HEK293 (cell line): ENCODE measurements around the gene PVALEF.

Source experiments
- ELK4 ChIP-seq: IDR thresholded peaks from 2 replicates; pipeline ENCODE4 v1.6.1; 2011; ENCODE audit warnings: mild to moderate bottlenecking, low read depth, low read length, borderline replicate concordance
- KLF8 ChIP-seq: fragments of 450-650 bp; formaldehyde crosslinking; IDR thresholded peaks from 2 replicates; pipeline ENCODE4 v1.5.1; 2016; ENCODE audit warnings: missing biosample characterization, missing genetic modification characterization
- OVOL3 ChIP-seq: fragments of 450-650 bp; formaldehyde crosslinking; IDR thresholded peaks from 2 replicates; pipeline ENCODE4 v1.5.1; 2016; ENCODE audit warnings: missing biosample characterization, missing genetic modification characterization
- PRDM1 ChIP-seq: fragments of 450-650 bp; formaldehyde crosslinking; IDR thresholded peaks from 2 replicates; pipeline ENCODE4; 2016; ENCODE audit warnings: missing biosample characterization, missing genetic modification characterization
- RBAK ChIP-seq: fragments of 450-650 bp; formaldehyde crosslinking; IDR thresholded peaks from 2 replicates; pipeline ENCODE4 v1.5.1; 2016; ENCODE audit warnings: missing biosample characterization, missing genetic modification characterization
- SP2 ChIP-seq: fragments of 450-650 bp; formaldehyde crosslinking; IDR thresholded peaks from 2 replicates; pipeline ENCODE4 v1.5.1; 2016; ENCODE audit warnings: missing biosample characterization, missing genetic modification characterization
- TRIM28 ChIP-seq: IDR thresholded peaks from 2 replicates; pipeline ENCODE4 v1.6.1; 2011; ENCODE audit warnings: low read length, control low read depth, borderline replicate concordance
- ZBTB1 ChIP-seq: fragments of 450-650 bp; formaldehyde crosslinking; IDR thresholded peaks from 2 replicates; pipeline ENCODE4 v1.5.1; 2016; ENCODE audit warnings: missing biosample characterization, missing genetic modification characterization
- ZBTB17 ChIP-seq: fragments of 450-650 bp; formaldehyde crosslinking; IDR thresholded peaks from 2 replicates; pipeline ENCODE4 v1.5.1; 2016; ENCODE audit warnings: missing biosample characterization, missing genetic modification characterization
- ZBTB20 ChIP-seq: fragments of 450-650 bp; formaldehyde crosslinking; IDR thresholded peaks from 2 replicates; pipeline ENCODE4 v1.5.1; 2016; ENCODE audit warnings: missing biosample characterization, missing genetic modification characterization
- ZFP69B ChIP-seq: fragments of 450-650 bp; formaldehyde crosslinking; IDR thresholded peaks from 2 replicates; pipeline ENCODE4 v1.5.1; 2016; ENCODE audit warnings: missing biosample characterization, missing genetic modification characterization
- ZNF121 ChIP-seq: fragments of 450-650 bp; formaldehyde crosslinking; IDR thresholded peaks from 2 replicates; pipeline ENCODE4 v1.5.1; 2016; ENCODE audit warnings: missing biosample characterization, missing genetic modification characterization
- ZNF138 ChIP-seq: fragments of 450-650 bp; formaldehyde crosslinking; IDR thresholded peaks from 2 replicates; pipeline ENCODE4 v1.5.1; 2016; ENCODE audit warnings: missing biosample characterization, missing genetic modification characterization, borderline replicate concordance
- ZNF146 ChIP-seq: fragments of 450-650 bp; formaldehyde crosslinking; IDR thresholded peaks from 2 replicates; pipeline ENCODE4 v1.5.1; 2016; ENCODE audit warnings: missing biosample characterization, missing genetic modification characterization
- ZNF155 ChIP-seq: fragments of 450-650 bp; formaldehyde crosslinking; IDR thresholded peaks from 2 replicates; pipeline ENCODE4 v1.5.1; 2016; ENCODE audit warnings: missing biosample characterization, missing genetic modification characterization
- ZNF16 ChIP-seq: fragments of 450-650 bp; formaldehyde crosslinking; IDR thresholded peaks from 2 replicates; pipeline ENCODE4 v1.5.1; 2016; ENCODE audit warnings: low read depth, missing biosample characterization, missing genetic modification characterization
- ZNF2 ChIP-seq: fragments of 450-650 bp; formaldehyde crosslinking; IDR thresholded peaks from 2 replicates; pipeline ENCODE4 v1.5.1; 2016; ENCODE audit warnings: missing biosample characterization, missing genetic modification characterization
- ZNF223 ChIP-seq: fragments of 450-650 bp; formaldehyde crosslinking; IDR thresholded peaks from 2 replicates; pipeline ENCODE4 v1.5.1; 2016; ENCODE audit warnings: missing biosample characterization, missing genetic modification characterization
- ZNF24 ChIP-seq: fragments of 450-650 bp; formaldehyde crosslinking; IDR thresholded peaks from 2 replicates; pipeline ENCODE4 v1.5.1; 2016; ENCODE audit warnings: missing biosample characterization, missing genetic modification characterization
- ZNF292 ChIP-seq: fragments of 450-650 bp; formaldehyde crosslinking; IDR thresholded peaks from 2 replicates; pipeline ENCODE4 v1.5.1; 2016; ENCODE audit warnings: low read depth, missing biosample characterization, missing genetic modification characterization, borderline replicate concordance
- ZNF341 ChIP-seq: fragments of 450-650 bp; formaldehyde crosslinking; IDR thresholded peaks from 2 replicates; pipeline ENCODE4; 2016; ENCODE audit warnings: low read depth, missing biosample characterization, missing genetic modification characterization
- ZNF366 ChIP-seq: fragments of 450-650 bp; formaldehyde crosslinking; conservative IDR thresholded peaks from 2 replicates; pipeline ENCODE4 v1.5.1; 2016; ENCODE audit warnings: missing biosample characterization, missing genetic modification characterization
- ZNF561 ChIP-seq: fragments of 450-650 bp; IDR thresholded peaks from 2 replicates; pipeline ENCODE4 v1.5.1; 2018; ENCODE audit warnings: missing biosample characterization, missing genetic modification characterization, borderline replicate concordance
- ZNF776 ChIP-seq: fragments of 450-650 bp; formaldehyde crosslinking; IDR thresholded peaks from 2 replicates; pipeline ENCODE4 v1.5.0; 2017; ENCODE audit warnings: missing biosample characterization, missing genetic modification characterization, borderline replicate concordance
- ZNF792 ChIP-seq: fragments of 450-650 bp; formaldehyde crosslinking; IDR thresholded peaks from 2 replicates; pipeline ENCODE4 v1.5.1; 2016; ENCODE audit warnings: missing biosample characterization, missing genetic modification characterization
- TF ChIP-seq, protein P1 (sequence below): fragments of 450-650 bp; formaldehyde crosslinking; IDR thresholded peaks from 2 replicates; pipeline ENCODE4 v1.5.1; 2016; ENCODE audit warnings: missing biosample characterization, missing genetic modification characterization
- TF ChIP-seq, protein P2 (sequence below): fragments of 450-650 bp; formaldehyde crosslinking; optimal IDR thresholded peaks from 2 replicates; pipeline ENCODE3; 2016; ENCODE audit warnings: missing biosample characterization, mild to moderate bottlenecking, missing genetic modification characterization
- TF ChIP-seq, protein P3 (sequence below): fragments of 450-650 bp; formaldehyde crosslinking; IDR thresholded peaks from 2 replicates; pipeline ENCODE4 v1.5.1; 2016; ENCODE audit warnings: missing biosample characterization, missing genetic modification characterization
- TF ChIP-seq, protein P4 (sequence below): fragments of 450-650 bp; formaldehyde crosslinking; IDR thresholded peaks from 2 replicates; pipeline ENCODE4 v1.5.1; 2016; ENCODE audit warnings: missing biosample characterization, missing genetic modification characterization
- TF ChIP-seq, protein P5 (sequence below): fragments of 450-650 bp; formaldehyde crosslinking; IDR thresholded peaks from 2 replicates; pipeline ENCODE4 v1.5.1; 2016; ENCODE audit warnings: missing biosample characterization, missing genetic modification characterization

Gene PVALEF

DNA sequence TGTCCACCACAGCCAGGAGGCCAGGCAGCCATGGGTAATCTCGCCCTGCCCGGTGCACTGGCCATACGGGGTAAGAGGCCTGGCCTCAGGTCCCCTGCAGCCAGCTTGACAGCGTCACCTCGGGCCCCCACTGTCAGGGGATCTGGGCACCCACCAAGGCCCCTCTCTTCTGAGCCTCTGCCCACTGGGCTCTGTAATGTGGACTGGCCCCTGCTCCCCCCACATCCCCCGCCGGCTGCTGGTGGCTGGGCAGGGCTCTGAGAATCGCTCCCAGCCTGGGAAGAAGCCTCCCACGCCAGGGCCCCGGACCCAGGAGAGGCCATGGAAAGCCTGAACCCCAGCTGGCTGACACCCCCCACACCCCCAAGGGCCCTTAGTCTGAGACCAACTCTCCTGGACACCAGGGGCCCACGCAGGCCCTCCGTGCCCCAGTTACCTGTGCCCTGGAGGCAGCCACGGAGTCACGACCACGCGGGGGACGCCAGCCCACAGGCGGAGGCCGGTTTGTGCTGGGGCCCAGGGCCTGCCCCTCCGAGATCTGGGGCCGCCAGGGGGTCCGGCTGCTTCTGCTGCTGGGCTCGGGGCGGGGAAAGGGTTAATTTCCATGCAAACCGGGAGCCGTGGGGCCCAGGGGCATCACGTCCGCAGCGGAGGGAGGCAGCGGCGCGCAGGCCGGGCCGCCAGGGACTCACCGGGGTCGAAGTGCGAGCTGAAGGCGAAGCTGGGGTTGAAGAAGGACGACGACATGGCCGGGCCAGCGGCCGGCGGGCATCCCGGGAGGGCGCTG, at the start of gene PVALEF (continued):
- TF ChIP-seq, protein P1, sequence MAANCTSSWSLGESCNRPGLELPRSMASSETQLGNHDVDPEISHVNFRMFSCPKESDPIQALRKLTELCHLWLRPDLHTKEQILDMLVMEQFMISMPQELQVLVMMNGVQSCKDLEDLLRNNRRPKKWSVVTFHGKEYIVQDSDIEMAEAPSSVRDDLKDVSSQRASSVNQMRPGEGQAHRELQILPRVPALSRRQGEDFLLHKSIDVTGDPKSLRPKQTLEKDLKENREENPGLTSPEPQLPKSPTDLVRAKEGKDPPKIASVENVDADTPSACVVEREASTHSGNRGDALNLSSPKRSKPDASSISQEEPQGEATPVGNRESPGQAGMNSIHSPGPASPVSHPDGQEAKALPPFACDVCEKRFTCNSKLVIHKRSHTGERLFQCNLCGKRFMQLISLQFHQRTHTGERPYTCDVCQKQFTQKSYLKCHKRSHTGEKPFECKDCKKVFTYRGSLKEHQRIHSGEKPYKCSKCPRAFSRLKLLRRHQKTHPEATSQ (tag by site-specific recombination): no peak
- TF ChIP-seq ZNF138 (tag by site-specific recombination): no peak
- no peak for TF ChIP-seq ZNF146 (tag by site-specific recombination)
- TF ChIP-seq ZNF792 (tag by site-specific recombination): no peak
- peak; percentile 27; the same call in 1 of the 2 replicates for TF ChIP-seq ZNF341 (tag by site-specific recombination)
- TF ChIP-seq RBAK (tag by site-specific recombination): no peak
- TF ChIP-seq, protein P2, sequence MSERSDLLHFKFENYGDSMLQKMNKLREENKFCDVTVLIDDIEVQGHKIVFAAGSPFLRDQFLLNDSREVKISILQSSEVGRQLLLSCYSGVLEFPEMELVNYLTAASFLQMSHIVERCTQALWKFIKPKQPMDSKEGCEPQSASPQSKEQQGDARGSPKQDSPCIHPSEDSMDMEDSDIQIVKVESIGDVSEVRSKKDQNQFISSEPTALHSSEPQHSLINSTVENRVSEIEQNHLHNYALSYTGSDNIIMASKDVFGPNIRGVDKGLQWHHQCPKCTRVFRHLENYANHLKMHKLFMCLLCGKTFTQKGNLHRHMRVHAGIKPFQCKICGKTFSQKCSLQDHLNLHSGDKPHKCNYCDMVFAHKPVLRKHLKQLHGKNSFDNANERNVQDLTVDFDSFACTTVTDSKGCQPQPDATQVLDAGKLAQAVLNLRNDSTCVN (tag by site-specific recombination): peak; percentile 60
- peak; percentile 75; the same call in 1 of the 2 replicates for TF ChIP-seq ZFP69B
- TF ChIP-seq PRDM1 (tag by site-specific recombination): no peak
- 0 out of 2 replicates have a peak, but pooled peaks have one; percentile 15 for TF ChIP-seq ZNF121 (tag by site-specific recombination)
- TF ChIP-seq ZNF366 (tag by site-specific recombination): no peak
- TF ChIP-seq, protein P3, sequence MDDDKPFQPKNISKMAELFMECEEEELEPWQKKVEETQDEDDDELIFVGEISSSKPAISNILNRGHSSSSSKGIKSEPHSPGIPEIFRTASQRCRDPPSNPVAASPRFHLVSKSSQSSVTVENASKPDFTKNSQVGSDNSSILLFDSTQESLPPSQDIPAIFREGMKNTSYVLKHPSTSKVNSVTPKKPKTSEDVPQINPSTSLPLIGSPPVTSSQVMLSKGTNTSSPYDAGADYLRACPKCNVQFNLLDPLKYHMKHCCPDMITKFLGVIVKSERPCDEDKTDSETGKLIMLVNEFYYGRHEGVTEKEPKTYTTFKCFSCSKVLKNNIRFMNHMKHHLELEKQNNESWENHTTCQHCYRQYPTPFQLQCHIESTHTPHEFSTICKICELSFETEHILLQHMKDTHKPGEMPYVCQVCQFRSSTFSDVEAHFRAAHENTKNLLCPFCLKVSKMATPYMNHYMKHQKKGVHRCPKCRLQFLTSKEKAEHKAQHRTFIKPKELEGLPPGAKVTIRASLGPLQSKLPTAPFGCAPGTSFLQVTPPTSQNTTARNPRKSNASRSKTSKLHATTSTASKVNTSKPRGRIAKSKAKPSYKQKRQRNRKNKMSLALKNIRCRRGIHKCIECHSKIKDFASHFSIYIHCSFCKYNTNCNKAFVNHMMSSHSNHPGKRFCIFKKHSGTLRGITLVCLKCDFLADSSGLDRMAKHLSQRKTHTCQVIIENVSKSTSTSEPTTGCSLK (tag by site-specific recombination): no peak
- TF ChIP-seq, protein P4, sequence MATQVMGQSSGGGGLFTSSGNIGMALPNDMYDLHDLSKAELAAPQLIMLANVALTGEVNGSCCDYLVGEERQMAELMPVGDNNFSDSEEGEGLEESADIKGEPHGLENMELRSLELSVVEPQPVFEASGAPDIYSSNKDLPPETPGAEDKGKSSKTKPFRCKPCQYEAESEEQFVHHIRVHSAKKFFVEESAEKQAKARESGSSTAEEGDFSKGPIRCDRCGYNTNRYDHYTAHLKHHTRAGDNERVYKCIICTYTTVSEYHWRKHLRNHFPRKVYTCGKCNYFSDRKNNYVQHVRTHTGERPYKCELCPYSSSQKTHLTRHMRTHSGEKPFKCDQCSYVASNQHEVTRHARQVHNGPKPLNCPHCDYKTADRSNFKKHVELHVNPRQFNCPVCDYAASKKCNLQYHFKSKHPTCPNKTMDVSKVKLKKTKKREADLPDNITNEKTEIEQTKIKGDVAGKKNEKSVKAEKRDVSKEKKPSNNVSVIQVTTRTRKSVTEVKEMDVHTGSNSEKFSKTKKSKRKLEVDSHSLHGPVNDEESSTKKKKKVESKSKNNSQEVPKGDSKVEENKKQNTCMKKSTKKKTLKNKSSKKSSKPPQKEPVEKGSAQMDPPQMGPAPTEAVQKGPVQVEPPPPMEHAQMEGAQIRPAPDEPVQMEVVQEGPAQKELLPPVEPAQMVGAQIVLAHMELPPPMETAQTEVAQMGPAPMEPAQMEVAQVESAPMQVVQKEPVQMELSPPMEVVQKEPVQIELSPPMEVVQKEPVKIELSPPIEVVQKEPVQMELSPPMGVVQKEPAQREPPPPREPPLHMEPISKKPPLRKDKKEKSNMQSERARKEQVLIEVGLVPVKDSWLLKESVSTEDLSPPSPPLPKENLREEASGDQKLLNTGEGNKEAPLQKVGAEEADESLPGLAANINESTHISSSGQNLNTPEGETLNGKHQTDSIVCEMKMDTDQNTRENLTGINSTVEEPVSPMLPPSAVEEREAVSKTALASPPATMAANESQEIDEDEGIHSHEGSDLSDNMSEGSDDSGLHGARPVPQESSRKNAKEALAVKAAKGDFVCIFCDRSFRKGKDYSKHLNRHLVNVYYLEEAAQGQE: no peak
- no peak for TF ChIP-seq TRIM28
- TF ChIP-seq, protein P5, sequence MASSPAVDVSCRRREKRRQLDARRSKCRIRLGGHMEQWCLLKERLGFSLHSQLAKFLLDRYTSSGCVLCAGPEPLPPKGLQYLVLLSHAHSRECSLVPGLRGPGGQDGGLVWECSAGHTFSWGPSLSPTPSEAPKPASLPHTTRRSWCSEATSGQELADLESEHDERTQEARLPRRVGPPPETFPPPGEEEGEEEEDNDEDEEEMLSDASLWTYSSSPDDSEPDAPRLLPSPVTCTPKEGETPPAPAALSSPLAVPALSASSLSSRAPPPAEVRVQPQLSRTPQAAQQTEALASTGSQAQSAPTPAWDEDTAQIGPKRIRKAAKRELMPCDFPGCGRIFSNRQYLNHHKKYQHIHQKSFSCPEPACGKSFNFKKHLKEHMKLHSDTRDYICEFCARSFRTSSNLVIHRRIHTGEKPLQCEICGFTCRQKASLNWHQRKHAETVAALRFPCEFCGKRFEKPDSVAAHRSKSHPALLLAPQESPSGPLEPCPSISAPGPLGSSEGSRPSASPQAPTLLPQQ (tag by site-specific recombination): peak; percentile 85
- 0 out of 2 replicates have a peak, but pooled peaks have one; percentile 30 for TF ChIP-seq ZBTB17 (tag by site-specific recombination)
- no peak for TF ChIP-seq ZNF223
- no peak for TF ChIP-seq ZNF292 (tag by site-specific recombination)
- TF ChIP-seq ZNF24 (tag by site-specific recombination): no peak
- no peak for TF ChIP-seq ELK4
- no peak for TF ChIP-seq KLF8 (tag by site-specific recombination)
- TF ChIP-seq ZNF155: no peak
- no peak for TF ChIP-seq ZNF16
- no peak for TF ChIP-seq ZBTB1 (tag by site-specific recombination)
- no peak for TF ChIP-seq SP2 (tag by site-specific recombination)
- TF ChIP-seq ZNF776 (tag by site-specific recombination): no peak
- TF ChIP-seq ZBTB20 (tag by site-specific recombination): peak; percentile 87
- no peak for TF ChIP-seq OVOL3 (tag by site-specific recombination)
- peak; percentile 36; the same call in 1 of the 2 replicates for TF ChIP-seq ZNF561 (tag by site-specific recombination)
- TF ChIP-seq ZNF2 (tag by site-specific recombination): peak; percentile 48; the same call in 1 of the 2 replicates
